Stimulated activated CD4-positive, alpha-beta T cell treated with anti-CD3 and anti-CD28 coated beads, Interleukin-1b, Interleukin-23, amount 100 ng/mL, for 48 hours (primary cell): Measurements from ENCODE around the gene ASCL1.

Source experiments
- DNase-seq: peaks from one replicate; pipeline ENCODE4 v3.0.0-alpha.2; 2020

ASCL1 gene

DNA sequence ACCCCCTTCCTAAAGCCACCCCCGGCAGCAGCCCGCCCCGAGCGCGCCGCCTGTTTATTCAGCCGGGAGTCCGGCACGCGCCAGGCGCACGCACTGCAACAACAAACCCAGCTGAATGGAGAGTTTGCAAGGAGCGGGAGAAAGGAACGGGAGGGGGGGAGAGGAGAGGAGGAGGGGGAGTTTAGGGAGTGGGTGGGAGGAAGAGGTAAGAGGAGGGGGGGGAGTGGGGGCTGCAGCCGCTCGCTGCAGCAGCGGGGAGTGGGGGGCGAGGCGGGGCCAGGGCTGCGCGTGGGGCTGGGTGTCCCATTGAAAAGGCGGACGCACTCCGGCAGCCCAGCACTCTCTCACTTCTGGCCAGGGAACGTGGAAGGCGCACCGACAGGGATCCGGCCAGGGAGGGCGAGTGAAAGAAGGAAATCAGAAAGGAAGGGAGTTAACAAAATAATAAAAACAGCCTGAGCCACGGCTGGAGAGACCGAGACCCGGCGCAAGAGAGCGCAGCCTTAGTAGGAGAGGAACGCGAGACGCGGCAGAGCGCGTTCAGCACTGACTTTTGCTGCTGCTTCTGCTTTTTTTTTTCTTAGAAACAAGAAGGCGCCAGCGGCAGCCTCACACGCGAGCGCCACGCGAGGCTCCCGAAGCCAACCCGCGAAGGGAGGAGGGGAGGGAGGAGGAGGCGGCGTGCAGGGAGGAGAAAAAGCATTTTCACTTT, at the start of gene ASCL1:
Gene ASCL1 (plus strand): TSS at position 336 of the 712 bp plus-strand sequence. CDS start 571 bp downstream, outside the sequence.
- DNase-seq = no peak

DNA sequence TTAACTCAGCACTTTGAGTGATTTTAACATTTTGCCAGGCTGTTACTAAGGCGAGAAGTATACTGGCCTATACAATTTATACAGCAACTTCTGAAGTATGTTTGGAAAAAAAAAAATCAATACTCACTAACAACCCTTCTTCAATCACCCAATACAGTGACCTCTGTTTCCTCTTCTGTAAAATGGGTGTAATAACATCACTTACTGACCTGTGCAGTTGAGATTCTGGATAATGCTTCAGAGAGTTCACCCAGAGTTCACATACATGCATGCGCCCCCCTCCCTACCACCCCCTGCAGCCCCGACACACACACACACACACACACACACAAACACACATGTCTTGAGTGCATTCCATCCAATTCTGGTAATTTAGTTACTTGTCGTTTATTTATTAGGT, 49.6 kb upstream of the ASCL1 start:
- DNase-seq = no peak

DNA sequence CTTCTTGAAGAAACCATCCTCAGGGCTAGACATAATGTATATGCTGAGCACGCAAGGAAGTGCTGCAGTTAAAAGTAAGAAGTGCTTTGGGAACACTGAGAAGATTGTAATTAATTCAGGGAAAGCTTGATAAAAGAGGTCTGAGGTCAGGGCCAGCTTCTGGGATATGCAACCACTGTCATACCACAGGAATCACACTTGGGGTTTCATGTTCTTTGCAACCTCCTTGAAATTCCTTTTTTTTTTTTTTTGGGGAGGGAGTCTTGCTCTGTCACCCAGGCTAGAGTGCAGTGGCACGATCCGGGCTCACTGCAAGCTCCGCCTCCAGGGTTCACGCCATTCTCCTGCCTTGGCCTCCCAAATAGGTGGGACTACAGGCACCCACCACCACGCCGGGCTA, 47.3 kb upstream of the ASCL1 start:
- DNase-seq = no peak

DNA sequence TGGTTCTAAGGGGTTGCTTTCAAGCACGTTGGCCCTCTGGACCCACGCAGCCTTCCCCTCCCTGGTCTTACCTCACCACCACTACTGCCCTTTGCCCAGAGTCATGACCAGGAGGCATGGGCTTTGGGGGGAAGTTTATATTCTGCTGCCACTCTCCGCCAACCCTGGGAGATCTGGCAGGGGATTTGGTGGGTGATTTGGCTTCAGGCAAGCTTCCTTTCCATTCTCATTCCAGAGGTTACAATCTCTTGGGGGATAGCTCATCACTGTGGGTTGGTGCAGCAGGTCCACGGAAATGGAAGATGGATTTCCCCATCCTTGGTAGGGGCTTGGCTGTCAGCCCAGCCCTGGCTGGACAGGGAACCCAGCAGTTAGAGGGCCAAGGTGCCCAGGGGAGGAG, 46.7 kb upstream of the ASCL1 start:
- no peak for DNase-seq

DNA sequence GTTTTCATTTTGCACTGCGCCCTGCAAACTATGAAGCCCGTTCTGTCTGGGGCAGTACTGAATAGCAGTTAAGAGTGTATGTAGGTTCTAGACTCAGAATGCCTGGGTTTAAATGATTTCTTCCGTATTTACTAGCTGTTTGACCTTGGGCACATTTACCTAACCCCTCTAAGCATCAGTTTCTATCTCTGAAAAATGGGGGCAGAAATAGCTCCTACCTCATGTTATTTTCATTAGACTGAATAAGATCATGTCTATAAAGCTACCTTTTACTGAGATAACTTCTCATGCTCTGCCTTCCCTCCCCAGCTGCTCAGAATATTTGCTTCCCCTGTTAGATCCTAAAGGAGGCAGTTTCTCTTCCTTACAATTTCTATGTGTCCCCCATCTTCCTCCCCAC, 46.2 kb upstream of the ASCL1 start:
- DNase-seq = no peak

DNA sequence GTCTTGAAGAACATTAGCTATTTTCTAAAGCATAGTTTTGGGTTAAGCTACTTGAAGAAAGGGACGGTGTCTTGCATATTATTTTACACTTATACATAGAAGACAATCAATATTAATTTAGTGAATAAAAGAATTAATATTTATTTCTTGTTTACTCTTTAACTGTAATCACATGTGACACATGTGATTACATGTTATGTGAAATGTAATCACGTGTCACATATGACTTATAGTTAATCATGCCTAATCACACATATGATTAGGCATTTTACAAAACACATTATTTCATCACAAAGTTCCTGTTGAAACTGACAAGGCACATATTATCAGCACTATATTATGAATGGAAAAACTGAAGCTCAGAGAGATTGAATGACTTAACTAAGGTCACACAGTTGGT, 45.2 kb upstream of the ASCL1 start:
- no peak for DNase-seq

DNA sequence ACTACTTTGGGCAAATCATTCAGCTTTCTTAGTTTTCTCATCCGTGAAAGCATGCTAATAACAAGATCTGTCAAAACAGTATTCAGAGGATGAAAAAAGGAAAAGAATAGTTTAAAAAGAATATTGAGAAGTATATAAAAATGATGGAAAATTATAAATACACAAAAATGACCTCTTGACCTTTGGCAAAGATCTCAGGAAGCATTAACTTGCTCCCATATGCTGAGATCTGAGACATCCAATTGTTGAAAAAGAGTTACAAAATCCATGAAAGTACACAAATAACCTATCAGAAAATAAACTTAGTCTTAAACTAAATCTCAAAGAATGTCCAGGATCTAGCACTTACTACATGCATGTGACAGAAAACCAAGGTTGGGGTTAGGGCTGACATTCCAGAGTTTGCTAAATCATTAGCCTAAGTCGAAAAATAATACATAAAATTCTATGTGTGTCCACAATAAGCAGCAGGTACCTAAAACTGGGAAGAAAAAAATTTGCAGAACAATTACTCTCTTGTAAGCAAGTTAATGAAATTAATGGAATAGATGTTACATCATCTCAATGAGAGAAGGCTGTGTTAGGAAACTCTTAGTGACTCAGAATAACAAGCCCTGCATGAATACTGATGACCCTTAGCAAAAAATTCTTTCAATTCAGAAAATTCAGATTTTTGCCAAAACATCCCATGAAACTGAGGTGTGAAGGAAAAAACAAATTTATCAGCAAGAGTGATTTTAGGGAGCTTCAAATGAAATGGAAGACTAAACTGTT, 43.8 kb upstream of the ASCL1 start:
- no peak for DNase-seq

DNA sequence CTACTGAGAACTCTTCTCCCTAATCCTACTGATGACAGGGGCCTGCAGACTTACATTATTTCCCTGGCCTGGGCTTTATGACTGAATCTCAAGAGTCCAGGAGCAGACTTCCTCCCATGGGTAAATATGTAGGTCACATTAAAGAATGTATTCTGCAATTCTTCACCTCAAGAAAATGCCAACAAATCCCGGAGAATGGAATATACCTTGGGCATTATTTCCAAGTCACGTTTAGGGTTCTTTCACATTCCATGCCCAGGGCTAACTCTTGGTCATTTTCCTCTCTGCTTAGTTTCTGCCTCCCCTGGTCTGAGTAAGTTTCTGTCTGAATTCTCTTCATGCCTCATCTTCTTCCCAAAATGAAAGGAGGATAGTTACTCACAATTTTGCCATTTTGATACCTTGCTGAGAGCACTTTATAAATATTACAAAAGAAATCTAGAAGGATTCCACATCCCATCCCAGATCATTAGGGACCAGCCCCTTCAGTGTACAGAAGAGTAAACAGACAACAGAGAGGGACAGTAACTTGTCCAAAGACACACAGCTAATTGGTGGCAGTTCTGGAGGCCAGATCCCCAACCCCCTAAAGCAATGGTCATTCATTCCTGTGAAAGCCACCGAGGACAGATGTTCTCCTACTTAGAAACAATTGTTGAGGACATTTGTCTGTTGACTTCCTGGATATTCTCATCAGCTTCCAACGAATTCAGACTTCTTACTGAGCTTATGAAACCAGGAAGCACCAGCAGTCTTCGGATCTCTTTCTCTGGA, 41.0 kb upstream of the ASCL1 start:
- DNase-seq = no peak

DNA sequence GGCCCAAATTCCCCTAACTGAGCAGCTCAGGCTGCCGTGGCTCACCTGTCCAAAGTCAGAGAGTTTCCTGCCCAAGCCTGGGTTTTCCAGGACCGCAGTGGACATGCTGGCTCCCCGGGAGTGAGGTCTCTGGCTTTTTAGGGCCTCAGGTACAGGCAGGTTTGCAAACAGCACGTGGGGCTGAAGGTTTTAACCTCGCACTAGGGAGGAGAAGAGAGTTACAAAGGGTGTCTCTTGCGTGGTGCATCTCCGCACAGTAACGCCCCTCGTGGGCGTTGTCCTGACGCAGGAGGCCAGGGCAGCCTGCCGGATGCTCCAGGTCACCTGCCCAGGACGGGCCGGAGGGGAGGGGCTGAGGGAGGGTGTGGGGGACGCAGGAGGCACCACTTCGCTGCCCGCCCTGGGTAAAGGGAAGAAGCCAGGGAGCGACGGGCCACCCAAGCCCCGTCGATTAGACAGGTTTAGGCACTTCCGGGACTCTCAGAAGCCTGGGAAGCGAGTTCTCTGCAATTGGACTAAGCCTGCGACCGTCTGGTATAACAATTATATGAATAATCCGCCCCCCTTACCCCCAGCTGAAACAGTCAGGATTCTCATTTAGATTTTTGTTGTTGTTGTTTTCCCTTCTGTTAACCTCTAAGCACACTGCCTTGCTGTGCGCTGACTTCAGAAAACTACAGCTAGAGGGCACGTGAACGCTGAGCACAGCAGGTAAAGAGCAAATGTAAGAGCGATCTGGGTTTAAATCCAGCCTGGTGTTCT, 40.3 kb upstream of the ASCL1 start, which contains the start of gene PAH:
Gene PAH (minus strand): TSS at position 219 of the 762 bp plus-strand sequence. CDS start 114 bp downstream, at position 105.
- DNase-seq = peak; percentile 2

DNA sequence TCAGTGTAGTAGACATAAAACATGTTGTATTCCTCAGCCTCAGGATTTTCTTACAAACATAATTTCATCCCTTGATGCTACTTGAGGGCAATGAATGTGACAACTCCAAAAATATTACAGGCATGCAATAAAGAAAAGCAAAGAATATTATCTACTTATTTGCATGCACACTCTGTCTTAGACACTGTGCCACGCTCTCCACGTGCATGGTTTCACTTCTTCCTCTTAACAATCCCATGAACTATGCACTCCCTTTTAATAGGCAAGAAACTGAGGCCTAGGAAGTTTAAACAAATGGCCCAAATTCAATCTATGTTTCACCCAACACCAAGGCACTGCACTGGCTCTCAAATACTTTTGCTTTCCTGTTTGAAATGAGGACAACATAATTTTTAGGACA, 38.6 kb upstream of the ASCL1 start:
- DNase-seq = no peak

DNA sequence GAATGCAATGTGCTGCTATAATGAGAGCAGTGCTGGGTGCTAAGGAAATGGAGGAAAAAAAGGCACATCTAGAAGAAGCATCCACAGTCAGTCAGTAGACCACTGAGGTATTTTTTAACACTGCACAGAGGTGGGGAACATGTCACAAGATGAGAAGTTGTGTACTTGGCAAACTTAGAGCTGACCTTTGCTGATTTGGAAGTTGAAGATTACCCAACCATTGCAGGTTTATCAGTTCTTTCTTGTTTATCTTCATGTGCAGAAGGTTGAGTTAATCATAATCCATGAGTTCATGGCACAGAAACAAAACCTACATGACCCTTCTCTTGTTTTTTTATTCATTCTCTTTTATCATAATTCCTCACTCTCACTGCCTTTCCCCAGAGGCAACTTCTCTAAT, 37.2 kb upstream of the ASCL1 start:
- no peak for DNase-seq

DNA sequence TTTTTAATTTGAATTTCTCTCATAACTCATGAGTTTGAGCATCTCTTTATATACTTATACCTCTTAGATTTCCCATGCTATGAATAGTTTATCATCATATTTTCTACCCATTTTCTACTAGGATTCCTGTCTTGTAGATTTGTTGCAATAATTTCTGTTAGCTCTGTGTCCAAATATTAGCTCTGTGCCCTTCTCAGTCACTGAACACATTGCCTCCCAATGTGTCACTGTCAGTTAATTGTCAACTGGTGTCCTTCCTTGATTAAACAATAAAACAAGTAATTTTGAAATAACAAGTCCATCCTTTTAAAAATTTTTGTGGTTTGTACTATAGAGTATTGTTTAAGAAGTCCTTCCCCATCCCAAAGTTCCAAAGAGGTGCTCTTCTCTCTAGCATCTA, 36.2 kb upstream of the ASCL1 start:
- DNase-seq = no peak

DNA sequence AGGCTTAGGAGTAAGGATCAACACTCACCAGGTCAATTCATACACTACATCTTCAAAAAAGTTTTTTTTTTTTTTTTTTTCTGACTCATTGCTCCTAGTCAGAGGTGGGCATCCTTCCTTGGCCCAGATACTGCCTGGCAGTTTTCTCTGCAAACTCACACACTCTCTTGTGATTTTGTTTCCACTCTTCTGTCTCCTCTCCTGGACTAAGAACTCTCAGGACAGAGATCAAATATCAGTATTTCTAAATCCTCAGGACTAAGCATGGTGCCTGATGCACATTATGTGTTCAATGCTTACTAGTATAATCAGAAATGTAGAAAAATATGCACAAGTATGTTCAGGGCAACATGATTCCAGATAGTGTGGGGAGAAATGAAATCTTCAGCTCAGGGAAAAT, 30.3 kb upstream of the ASCL1 start:
- DNase-seq = no peak

DNA sequence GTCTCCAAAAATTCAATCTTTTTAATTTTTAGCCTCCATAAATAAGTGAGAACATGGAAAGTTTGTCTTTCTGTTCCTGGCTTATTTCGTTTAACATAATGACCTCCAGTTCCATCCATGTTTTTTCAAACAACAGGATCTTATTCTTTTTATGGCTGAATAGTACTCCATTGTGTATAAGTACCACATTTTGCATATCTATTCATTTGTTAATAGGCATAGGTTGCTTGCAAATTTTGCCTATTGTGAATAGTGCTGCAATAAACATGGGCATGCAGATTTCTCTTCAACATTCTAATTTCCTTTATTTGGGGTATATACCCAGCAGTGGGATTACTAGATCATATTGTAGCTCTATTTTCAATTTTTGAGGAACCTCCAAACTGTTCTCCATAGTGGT, 24.3 kb upstream of the ASCL1 start:
- DNase-seq = no peak

DNA sequence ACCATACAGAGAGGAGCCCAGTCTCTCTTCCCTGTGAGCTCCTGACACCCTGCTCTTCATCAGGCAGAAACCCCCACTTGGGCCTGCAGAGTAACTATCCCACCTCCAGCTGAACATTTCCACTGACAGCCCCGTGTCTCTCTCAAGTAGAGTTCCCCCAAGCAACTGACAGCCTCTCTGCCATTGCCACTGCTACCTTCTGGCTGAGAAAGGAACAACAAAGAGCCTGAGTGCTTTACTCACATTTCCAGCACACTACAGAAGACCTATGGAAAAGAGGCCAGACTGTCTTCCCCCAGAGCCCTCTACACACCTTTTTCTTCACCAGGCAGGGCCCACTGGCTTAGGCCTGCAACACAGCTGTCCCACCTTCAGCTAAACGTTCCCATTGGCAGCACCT, 18.4 kb upstream of the ASCL1 start:
- no peak for DNase-seq

DNA sequence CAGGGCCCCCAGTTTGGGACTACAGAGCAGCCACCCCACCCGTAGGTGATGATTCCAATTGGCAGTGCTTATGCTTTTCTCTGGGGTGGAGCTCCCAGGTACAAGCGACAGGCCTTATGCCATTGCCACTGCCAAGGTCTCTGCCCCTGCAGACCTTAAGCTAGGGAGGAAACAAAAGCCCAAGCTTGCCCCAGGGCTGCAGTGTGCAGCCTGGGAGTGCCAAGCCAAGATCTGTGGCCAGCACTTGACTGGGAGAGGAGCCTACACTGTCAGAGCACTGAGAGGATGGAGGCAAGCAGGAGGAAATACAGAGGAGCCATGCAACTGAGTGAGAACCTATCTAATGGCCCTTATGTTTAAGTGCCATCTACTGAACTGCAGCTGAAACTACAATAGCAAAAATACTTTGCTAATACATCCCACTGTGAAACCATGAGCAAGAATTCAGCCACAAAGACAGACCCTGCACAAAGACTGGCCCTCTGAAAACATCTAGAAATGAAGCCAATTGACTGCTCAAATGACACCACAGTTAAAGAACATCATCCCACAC, 17.7 kb upstream of the ASCL1 start:
- no peak for DNase-seq

DNA sequence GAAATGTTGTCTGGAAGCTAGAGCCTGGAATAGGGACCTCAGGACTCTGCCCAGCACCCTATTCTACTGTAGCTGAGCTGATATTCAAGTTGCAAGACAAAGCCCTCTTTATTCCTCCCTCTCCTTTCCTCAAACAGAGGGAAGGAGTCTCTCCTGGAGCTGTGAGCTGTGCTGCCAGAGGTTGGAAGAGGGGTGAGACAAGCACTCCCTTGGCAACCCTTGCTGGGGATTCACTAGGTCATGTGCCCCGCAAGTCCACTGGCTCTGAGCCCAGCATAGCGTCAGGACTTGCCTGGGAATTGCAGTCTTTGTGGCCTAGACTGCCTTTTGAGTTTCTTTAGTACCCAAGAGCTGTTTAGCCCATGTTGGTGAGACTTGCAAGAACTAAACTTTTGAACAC, 11.4 kb upstream of the ASCL1 start:
- no peak for DNase-seq

DNA sequence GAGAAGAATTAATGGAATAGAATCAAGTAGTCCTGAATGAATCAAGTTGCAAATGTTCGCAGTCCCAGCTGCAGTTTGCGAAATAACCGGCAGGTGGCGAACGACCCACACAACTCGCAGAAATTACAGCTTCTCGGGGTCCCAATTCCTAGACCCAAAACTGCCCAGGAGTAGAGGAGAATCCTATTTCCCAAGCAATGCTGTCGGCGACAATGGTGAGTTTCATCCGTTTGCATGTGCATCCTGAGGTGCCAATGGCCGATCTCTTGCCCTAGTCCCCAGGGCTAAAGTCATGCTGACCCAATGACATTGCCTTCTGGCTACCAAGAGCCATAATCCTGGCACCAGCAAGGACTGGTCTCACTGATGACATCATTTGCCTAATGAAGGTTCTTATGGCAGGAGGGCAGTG, 8.5 kb upstream of the ASCL1 start:
- DNase-seq = peak; percentile 36

DNA sequence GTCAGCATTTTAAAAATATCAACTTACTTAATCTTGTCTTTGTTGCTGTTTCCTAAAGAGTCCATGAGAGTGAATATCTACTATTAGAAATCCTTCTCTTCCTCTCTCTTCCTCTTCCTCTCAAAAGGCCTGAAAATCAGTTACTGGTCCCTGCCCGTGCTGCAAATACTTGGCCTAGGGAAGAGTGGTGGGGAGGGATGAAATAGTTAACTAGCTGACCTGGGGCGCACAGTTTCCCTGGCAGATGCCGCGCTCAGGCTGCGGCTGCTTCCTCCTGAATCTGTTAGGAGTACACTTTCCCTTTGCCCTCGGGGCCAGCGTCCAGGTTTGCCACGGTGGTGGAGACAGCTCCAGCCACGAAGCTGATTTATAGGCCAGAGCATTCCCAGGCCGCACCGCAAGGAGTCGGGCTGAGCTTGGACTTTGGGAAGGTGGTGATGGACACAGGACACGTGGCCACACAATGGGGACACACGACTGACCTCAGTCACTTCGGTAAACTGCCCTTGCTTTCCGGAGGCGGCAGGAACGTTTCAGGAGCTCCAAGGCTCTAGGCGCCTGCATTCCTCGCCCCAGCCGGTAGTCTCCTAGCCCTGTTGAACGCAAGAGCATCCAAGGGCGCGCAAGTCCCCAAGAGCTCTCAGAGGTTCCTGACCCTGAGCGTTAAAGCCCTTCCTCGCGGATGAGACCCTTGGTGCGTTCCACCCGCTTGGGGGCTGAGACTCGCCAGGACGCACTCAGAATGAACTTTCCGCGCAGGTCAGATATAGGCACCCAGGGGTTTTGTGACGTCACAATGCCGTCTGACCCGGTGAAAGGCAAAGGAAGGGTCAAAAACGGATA, 7.1 kb upstream of the ASCL1 start:
- DNase-seq = no peak

DNA sequence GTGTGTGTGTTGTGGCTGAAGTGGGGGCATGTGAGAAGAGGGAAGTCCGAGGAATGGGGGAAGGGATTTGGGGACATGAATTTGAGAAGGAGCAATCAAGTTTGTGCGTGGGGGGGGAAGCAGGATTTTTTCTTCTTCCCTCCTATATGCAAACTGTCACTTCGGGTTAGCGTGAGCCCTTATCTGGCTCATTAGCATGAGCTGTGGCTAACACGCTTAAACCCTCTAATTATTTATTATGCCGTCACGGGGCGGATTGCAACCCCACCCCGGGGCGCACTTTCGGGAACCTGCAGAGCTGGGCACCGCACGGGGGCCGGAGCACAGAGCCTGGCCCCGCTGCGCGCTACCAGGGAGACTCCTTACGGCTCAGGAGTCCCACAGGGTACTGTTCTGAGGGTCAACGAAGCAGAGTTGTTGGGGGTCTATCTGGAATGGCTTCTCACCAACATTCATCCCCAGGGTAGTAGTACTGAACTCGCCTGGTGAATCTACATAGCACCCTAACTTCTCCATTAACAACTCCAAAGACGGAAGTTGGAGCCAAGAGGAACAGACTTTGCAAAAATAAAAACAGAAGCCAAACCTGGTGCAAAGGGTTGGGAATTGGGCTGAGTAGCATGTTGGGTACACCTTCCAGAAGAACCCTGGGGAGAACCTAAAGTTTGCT, 6.4 kb upstream of the ASCL1 start:
- DNase-seq = no peak

DNA sequence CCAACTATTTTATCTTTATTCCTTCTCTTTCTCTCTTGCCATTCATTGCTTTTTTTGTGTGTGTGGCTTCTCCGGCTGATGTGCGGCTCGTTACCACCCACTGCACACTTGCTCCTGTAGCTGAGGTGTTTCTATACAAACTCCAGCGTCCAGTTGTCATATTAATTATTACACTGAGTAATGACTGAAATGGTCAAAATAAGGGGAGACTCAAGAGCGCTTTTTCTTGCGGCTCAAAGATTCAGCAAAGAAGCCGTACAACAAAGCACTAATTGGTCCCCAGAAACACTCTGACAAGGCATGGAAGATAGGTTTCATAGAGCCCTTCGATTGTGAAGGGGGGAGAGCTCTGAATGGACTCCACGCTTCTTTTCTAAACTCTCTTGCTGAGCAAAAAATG, 5.6 kb upstream of the ASCL1 start:
- DNase-seq = no peak
